A549 treated with GW870086 at 1 μM for 4 hours (cell line): Measurements from ENCODE around the gene SCG2. TPM values are rescaled to one million over a fixed set of nuclear protein-coding genes. Genes with fewer than 3 reads are reported as not detected.

Experiments
- total RNA-seq: library from RNA; stranded (reverse); fragments of 200-300 nt; extraction: Qiagen RNA extraction; gene quantifications from 5 replicates; pipeline ENCODE4 v1.2.3, GENCODE V29; 2022; ENCODE audit warnings: low read depth

Gene SCG2, protein sequence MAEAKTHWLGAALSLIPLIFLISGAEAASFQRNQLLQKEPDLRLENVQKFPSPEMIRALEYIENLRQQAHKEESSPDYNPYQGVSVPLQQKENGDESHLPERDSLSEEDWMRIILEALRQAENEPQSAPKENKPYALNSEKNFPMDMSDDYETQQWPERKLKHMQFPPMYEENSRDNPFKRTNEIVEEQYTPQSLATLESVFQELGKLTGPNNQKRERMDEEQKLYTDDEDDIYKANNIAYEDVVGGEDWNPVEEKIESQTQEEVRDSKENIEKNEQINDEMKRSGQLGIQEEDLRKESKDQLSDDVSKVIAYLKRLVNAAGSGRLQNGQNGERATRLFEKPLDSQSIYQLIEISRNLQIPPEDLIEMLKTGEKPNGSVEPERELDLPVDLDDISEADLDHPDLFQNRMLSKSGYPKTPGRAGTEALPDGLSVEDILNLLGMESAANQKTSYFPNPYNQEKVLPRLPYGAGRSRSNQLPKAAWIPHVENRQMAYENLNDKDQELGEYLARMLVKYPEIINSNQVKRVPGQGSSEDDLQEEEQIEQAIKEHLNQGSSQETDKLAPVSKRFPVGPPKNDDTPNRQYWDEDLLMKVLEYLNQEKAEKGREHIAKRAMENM
- total RNA-seq: 0.82 to 1.4 TPM (median 0.99 TPM) in 5 replicates

DNA sequence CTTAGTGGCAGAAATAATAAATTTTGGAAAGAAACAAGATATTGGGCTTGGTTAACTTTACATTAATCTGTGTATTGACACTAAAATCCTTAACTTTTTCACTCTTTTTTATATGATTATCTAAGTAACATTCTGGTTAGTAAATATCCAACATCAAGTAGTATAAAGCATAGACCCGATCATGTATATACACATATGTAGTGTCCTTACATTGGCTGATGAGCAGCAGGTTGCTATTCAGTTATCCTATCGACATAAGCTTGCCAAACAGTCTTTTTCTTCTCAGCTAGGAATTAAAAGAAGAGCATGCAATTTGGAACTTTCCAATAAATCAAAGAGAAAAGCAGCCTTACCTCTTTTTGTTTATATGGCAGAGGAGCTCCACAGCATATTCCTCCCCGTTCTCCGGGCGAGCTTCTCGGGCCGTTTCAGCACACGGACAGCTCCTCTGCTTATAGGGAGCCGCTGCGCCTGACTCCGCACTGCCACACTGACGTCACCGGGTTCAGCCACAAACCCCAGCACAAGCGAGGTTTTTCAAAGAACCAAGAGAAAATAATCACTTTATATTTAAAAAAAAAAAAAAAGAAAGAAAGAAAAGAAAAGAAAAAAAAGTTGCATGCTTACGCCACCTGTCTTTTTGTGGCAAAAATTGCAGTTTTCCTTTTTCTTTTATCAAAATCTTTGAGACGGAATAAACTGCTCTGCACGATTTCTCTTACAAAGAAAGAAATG is at the start of gene SCG2:
SCG2 (minus strand) TSS at position 430 of the 735 bp plus-strand sequence. CDS start 3,079 bp downstream, outside the sequence.

Other genes starting within 250 kb of the SCG2 start
- gene AP1S3, start 235.2 kb upstream of the SCG2 start, total RNA-seq: 20.2 to 38.9 TPM (median 27.7 TPM) in 5 replicates